NB4 (cell line): Measurements from ENCODE around the gene SNX19.

Experiments used
- POLR2A ChIP-seq: IDR thresholded peaks from 2 replicates; pipeline ENCODE4 v1.6.1; 2011; ENCODE audit warnings: mild to moderate bottlenecking; ENCODE audit not compliant: insufficient read length; ENCODE audit errors: extremely low read depth
- TF ChIP-seq, protein P1 (sequence below): IDR thresholded peaks from one replicate; pipeline ENCODE4 v1.5.1; 2012; ENCODE audit warnings: low read depth, low read length

DNA sequence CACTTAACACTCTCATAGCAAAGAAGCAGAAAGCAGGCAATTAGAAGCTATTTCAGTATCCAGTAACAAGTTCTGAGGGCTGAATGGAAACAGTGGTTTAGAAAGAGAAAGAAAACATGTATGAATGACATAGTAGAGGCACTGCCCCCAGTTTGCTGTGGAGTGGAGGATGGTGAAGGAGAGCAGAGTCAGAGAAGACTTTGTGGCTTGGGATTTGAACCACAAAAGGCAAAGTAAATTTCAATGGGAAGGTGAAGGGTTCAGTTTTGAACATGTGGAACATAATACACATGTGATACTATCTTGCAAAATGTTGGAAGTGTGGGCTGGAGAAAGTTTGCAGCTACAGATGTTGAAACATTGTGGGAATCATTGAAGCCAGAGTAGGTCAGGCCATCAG is 81.4 kb downstream of the SNX19 start:
- TF ChIP-seq, protein P1, sequence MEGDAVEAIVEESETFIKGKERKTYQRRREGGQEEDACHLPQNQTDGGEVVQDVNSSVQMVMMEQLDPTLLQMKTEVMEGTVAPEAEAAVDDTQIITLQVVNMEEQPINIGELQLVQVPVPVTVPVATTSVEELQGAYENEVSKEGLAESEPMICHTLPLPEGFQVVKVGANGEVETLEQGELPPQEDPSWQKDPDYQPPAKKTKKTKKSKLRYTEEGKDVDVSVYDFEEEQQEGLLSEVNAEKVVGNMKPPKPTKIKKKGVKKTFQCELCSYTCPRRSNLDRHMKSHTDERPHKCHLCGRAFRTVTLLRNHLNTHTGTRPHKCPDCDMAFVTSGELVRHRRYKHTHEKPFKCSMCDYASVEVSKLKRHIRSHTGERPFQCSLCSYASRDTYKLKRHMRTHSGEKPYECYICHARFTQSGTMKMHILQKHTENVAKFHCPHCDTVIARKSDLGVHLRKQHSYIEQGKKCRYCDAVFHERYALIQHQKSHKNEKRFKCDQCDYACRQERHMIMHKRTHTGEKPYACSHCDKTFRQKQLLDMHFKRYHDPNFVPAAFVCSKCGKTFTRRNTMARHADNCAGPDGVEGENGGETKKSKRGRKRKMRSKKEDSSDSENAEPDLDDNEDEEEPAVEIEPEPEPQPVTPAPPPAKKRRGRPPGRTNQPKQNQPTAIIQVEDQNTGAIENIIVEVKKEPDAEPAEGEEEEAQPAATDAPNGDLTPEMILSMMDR: no peak
- no peak for TF ChIP-seq POLR2A
